CD4-positive, CD25-positive, alpha-beta regulatory T cell (primary cell): Measurements from ENCODE around the gene TMEM9. TPM values are rescaled to one million over a fixed set of nuclear protein-coding genes. Genes with fewer than 3 reads are reported as not detected.

ENCODE experiments used
- ATAC-seq, 2 donors: fragments of 150-1000 bp; cut with Tn5 transposase; one replicate each; pipeline ENCODE4 v1.10.0; 2021; ENCODE audit warnings: low read depth in 2 of 2, moderate number of reproducible peaks in 2 of 2, moderate library complexity in 1 of 2
- DNase-seq, 3 donors: peaks; one replicate each; pipeline versions ENCODE4 v3.0.0 to v3.0.0-alpha.2; 2012 to 2022; ENCODE audit warnings: mixed read lengths in 1 of 3
- H3K27ac ChIP-seq: one replicate; pipeline ENCODE4 v1.7.0; 2013; ENCODE audit warnings: mild to moderate bottlenecking, low read length; ENCODE audit not compliant: insufficient read depth, poor library complexity, severe bottlenecking
- H3K27me3 ChIP-seq: one replicate; pipeline ENCODE4 v1.7.0; 2013; ENCODE audit warnings: low read length; ENCODE audit not compliant: control insufficient read depth, insufficient read depth
- H3K36me3 ChIP-seq: one replicate; pipeline ENCODE4 v1.7.0; 2013; ENCODE audit warnings: mild to moderate bottlenecking, low read length, moderate library complexity; ENCODE audit not compliant: control insufficient read depth, insufficient read depth
- H3K4me1 ChIP-seq: 2 replicates; pipeline ENCODE4 v1.7.0; 2013; ENCODE audit warnings: mild to moderate bottlenecking, low read length; ENCODE audit not compliant: insufficient read depth, control insufficient read depth, poor library complexity, severe bottlenecking
- H3K4me3 ChIP-seq: one replicate; pipeline ENCODE4 v1.7.0; 2013; ENCODE audit warnings: low read depth, mild to moderate bottlenecking, low read length, moderate library complexity
- H3K9me3 ChIP-seq, 2 experiments: 1 replicate in 1 of 2; 2 replicates in 1 of 2; pipeline ENCODE4 v1.7.0; 2013; ENCODE audit warnings: low read length in 2 of 2, mild to moderate bottlenecking in 1 of 2, moderate library complexity in 1 of 2; ENCODE audit not compliant: control insufficient read depth in 2 of 2
- H3K27ac Mint-ChIP-seq, 3 donors: one replicate each; pipeline ENCODE4 v1.8.0; 2020 to 2022; ENCODE audit warnings: mild to moderate bottlenecking in 3 of 3, mixed read lengths in 3 of 3, moderate library complexity in 2 of 3
- H3K27me3 Mint-ChIP-seq: one replicate; pipeline ENCODE4 v1.8.0; 2022; ENCODE audit warnings: mild to moderate bottlenecking, mixed read lengths
- H3K36me3 Mint-ChIP-seq: one replicate; pipeline ENCODE4 v1.8.0; 2020; ENCODE audit warnings: mixed read lengths
- H3K4me1 Mint-ChIP-seq, 4 donors: one replicate each; pipeline ENCODE4 v1.8.0; 2020 to 2022; ENCODE audit warnings: mixed read lengths in 4 of 4, mild to moderate bottlenecking in 1 of 4
- H3K4me3 Mint-ChIP-seq, 4 donors: one replicate each; pipeline ENCODE4 v1.8.0; 2020 to 2022; ENCODE audit warnings: mild to moderate bottlenecking in 4 of 4, mixed read lengths in 4 of 4, moderate library complexity in 3 of 4
- H3K9me3 Mint-ChIP-seq, 7 donors: one replicate each; pipeline ENCODE4 v1.8.0; 2020 to 2022; ENCODE audit warnings: mixed read lengths in 7 of 7, mild to moderate bottlenecking in 3 of 7, moderate library complexity in 2 of 7
- polyA plus RNA-seq, 4 donors: library from polyadenylated mRNA; unstranded; fragments of 300-500 nt; fragmentation: Illumina TruSeq; gene quantifications; one replicate each; pipeline ENCODE4 v1.2.3, GENCODE V29; 2021
- total RNA-seq: library from RNA; stranded (reverse); gene quantifications from one replicate; pipeline ENCODE4 v1.2.3, GENCODE V29; 2022

The TMEM9 gene
- total and polyA plus RNA-seq, 5 donors from 2014 or later = 12.1 to 40.6 (median 33.2) TPM

DNA sequence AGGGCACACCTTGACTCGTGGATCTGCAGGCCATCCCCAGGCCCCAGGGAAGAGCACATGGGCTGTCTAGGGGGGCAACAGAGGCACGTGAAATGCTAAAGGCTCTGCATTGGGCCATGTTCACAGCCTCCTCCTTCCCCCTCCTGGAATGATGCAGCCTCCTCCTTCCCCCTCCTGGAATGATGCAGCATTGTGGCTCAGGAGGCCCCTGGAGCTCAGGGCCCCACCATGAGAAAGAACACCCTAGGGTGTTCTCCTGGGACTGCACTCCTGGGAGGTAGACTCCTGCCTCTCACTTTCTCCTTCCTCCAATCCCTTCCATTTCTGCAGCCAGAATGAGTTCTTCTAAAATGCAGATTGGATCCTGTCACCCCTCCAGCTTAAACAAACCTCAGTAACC lies 34.8 kb upstream of the TMEM9 start:
- Histone ChIP-seq H3K27me3 (no peaks in the 10 kb centered on the region), H3K36me3 (no peaks in the 10 kb centered on the region), H3K27ac (no peak overlapping the region), H3K4me3 (no peak overlapping the region), H3K4me1 (no peaks in the 10 kb centered on the region), H3K9me3 (no peaks in the 10 kb centered on the region)
- Mint-ChIP-seq H3K27ac (no peak overlapping the region), H3K27me3 (peaks cover 20% of the 10 kb centered on the region), H3K36me3 (no peaks in the 10 kb centered on the region), H3K4me3 (no peak overlapping the region), H3K9me3 (no peaks in the 10 kb centered on the region), H3K4me1 (no peaks in the 10 kb centered on the region)
- DNase-seq (no peak), ATAC-seq (no peak)

DNA sequence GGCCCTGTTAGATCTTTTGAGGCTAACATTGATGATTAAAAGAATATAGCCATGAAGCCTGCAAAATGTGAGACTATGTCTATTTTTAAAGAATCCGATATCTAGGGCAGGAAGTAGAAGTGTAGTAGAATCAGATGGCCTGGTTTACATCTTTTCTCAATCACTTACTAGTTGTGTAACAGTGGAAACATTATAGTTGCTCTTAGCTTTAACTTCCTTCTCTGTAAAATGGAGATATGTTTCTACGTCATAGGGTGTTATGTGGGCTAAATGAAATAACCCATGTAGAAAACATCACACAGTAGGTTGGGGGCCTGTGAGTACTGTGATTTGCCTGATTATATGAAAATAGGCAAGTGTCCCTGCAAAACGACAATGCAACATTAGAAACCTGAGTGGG lies 31.9 kb upstream of the TMEM9 start:
- no peaks in the 10 kb centered on the region for H3K4me1 ChIP-seq
- DNase-seq (no peak), ATAC-seq (no peak)
- no peaks in the 10 kb centered on the region for H3K36me3 ChIP-seq
- no peaks in the 10 kb centered on the region for H3K9me3 ChIP-seq
- peaks cover 26% of the 10 kb centered on the region for H3K27me3 Mint-ChIP-seq
- no peak overlapping the region for H3K27ac Mint-ChIP-seq
- H3K27ac ChIP-seq = no peak overlapping the region
- H3K9me3 Mint-ChIP-seq = peaks cover 0 to 2% (median 0%) of the 10 kb centered on the region in 7 donors
- no peak overlapping the region for H3K4me3 Mint-ChIP-seq
- no peaks in the 10 kb centered on the region for H3K4me1 Mint-ChIP-seq
- peaks cover 7% of the 10 kb centered on the region for H3K27me3 ChIP-seq
- no peak overlapping the region for H3K4me3 ChIP-seq
- no peaks in the 10 kb centered on the region for H3K36me3 Mint-ChIP-seq

DNA sequence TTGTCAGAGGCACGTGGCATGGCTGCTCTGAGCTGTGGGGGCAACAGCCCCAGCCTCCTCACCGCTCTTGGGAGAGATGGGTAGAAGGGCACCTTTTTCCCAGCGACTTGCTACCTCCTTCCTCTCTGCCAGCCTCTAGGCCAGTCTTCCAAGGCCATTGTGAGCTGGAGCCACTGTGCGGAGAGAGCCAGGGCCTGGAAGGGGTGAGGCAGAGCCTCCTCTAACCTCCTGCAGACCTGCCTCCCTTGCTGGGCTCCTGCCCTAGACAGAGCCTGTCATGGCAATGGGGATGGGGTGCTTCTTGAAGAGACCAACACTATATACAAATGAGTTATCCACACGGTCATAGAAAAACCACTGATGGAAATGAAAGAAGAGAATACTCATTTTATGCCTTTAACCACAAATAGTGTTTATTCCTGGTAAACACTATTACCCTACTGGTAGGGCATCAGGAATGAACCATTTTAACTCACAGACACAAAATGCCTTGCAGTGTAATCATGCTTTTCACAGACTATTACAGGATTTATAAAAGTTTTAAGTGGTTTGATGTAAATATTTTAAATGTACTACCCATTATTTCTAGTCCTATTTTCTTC lies 31.4 kb upstream of the TMEM9 start:
- H3K27me3 Mint-ChIP-seq = peaks cover 26% of the 10 kb centered on the region
- Histone ChIP-seq H3K36me3 (no peaks in the 10 kb centered on the region), H3K27ac (no peak overlapping the region), H3K4me3 (no peak overlapping the region), H3K4me1 (no peaks in the 10 kb centered on the region), H3K9me3 (no peaks in the 10 kb centered on the region), H3K27me3 (peaks cover 7% of the 10 kb centered on the region)
- no peaks in the 10 kb centered on the region for H3K36me3 Mint-ChIP-seq
- H3K27ac Mint-ChIP-seq = no peak overlapping the region
- no peak for DNase-seq
- H3K4me1 Mint-ChIP-seq = no peaks in the 10 kb centered on the region
- ATAC-seq = no peak
- H3K9me3 Mint-ChIP-seq = peaks cover 0 to 2% (median 0%) of the 10 kb centered on the region in 7 donors
- H3K4me3 Mint-ChIP-seq = no peak overlapping the region

DNA sequence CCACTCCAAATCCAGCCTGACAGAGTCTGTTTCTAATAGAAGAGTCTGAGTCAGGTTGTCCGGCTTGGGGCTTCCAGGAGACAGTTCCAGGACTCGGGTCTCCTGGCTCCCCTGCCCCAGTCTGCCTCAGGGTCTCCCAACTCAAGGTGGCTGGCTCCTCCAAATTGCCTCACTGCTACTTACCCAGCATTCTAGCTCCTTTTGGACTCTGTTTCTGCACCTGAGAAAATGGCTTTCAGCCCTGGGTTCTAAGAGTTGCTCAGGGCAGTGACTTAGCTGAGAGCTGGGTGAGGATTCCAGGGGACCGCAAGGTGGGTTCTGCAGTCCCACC lies 30.8 kb upstream of the TMEM9 start:
- no peaks in the 10 kb centered on the region for H3K36me3 Mint-ChIP-seq
- H3K4me1 Mint-ChIP-seq = no peaks in the 10 kb centered on the region
- H3K9me3 Mint-ChIP-seq = peaks cover 0 to 2% (median 0%) of the 10 kb centered on the region in 7 donors
- H3K27me3 Mint-ChIP-seq = peaks cover 22% of the 10 kb centered on the region
- no peaks in the 10 kb centered on the region for H3K36me3 ChIP-seq
- no peak overlapping the region for H3K27ac ChIP-seq
- ATAC-seq (no peak), DNase-seq (no peak)
- no peak overlapping the region for H3K27ac Mint-ChIP-seq
- peaks cover 7% of the 10 kb centered on the region for H3K27me3 ChIP-seq
- H3K4me3 Mint-ChIP-seq = no peak overlapping the region
- no peak overlapping the region for H3K4me3 ChIP-seq
- H3K4me1 ChIP-seq = no peaks in the 10 kb centered on the region
- no peaks in the 10 kb centered on the region for H3K9me3 ChIP-seq

DNA sequence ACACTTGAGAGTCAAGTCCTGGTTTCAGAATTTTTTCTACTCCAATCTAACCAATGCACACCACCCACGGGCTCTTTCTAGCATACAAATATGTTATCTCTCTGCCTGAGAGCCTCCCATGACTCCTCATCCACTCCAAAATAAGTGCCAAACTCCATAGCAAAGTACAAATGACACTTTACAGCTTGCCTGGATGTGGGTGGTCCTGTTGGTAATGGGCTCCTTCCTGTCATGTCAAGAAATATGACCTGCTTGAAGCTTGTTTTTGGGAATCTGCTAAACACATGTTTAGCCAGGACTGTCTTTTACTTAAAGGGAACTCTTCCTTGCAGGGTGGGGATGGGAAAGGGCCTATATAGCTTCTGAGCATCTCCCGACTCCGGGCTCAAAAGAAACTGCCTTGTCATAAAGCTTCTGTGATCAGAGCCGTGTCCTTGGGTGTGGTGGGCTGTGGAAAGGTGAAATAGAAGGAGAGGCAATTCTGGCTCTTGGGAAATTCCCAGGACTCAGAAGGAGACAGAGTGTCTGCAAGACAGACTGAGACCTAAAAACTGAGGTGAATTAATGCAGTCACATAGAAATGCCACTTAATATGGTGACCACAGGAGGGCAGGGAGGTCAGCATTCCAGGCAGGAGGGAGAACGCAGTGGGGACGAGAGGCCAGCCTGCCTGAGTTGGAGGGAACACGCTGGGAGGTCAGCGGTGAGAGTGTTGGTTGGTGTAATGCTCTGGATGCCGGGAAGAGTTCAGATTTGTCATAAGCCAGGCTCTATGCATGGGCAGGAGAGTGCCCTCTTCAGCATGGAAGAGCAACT lies 30.2 kb upstream of the TMEM9 start:
- H3K27ac Mint-ChIP-seq = no peak overlapping the region
- H3K9me3 ChIP-seq = no peaks in the 10 kb centered on the region
- H3K27me3 Mint-ChIP-seq = peaks cover 20% of the 10 kb centered on the region
- H3K4me3 ChIP-seq = no peak overlapping the region
- no peaks in the 10 kb centered on the region for H3K36me3 Mint-ChIP-seq
- peaks cover 0 to 2% (median 0%) of the 10 kb centered on the region in 7 donors for H3K9me3 Mint-ChIP-seq
- no peak overlapping the region for H3K4me3 Mint-ChIP-seq
- no peaks in the 10 kb centered on the region for H3K36me3 ChIP-seq
- no peaks in the 10 kb centered on the region for H3K4me1 ChIP-seq
- ATAC-seq (no peak), DNase-seq (no peak)
- no peak overlapping the region for H3K27ac ChIP-seq
- no peaks in the 10 kb centered on the region for H3K4me1 Mint-ChIP-seq
- peaks cover 7% of the 10 kb centered on the region for H3K27me3 ChIP-seq

DNA sequence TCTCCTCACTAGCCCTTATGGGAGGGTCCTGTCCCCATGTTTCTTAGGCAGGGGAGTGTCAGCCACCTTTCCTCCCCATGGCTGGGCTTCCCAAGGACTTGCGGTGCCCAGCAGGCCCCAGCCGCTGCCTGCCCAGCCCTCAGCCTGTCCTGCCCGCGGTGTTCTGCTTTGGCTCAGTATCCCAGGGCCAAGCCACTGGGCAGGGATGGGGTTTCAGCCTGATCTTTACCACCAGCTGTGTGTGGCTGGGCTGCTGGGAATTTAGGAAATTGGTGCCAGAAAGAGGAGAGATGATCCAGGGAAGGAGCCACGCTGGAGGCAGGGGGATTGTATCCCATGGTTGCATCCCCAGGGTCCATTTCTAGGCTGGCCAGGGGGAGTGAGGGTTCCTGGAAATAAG lies 29.5 kb upstream of the TMEM9 start:
- Mint-ChIP-seq H3K4me3 (no peak overlapping the region), H3K36me3 (no peaks in the 10 kb centered on the region), H3K27ac (no peak overlapping the region), H3K27me3 (peaks cover 28% of the 10 kb centered on the region), H3K9me3 (peaks cover 0 to 7% (median 3%) of the 10 kb centered on the region in 7 donors), H3K4me1 (no peaks in the 10 kb centered on the region)
- Histone ChIP-seq H3K27ac (no peak overlapping the region), H3K27me3 (peaks cover 10% of the 10 kb centered on the region), H3K4me1 (no peaks in the 10 kb centered on the region), H3K4me3 (no peak overlapping the region), H3K9me3 (peaks cover 0 to 4% of the 10 kb centered on the region in 2 experiments), H3K36me3 (no peaks in the 10 kb centered on the region)
- DNase-seq (no peak), ATAC-seq (no peak)

DNA sequence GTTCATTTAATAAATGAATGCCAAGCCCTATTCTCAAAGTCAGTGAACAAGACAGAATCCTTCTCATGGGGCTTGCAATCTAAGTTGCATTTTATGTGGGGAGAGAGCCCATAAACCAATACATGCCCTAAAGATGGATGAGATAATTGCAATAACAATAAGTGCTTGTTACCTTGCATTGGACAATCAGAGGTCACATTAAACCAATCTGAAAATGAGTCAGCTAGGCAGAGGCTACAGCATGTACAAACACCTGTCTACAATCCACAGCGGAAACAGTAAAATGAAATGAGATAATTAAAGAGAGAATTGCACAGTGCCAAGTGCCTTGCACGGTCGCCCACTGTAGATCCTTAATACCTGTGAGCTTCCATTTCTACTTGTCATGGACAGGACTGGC lies 28.9 kb upstream of the TMEM9 start:
- Histone ChIP-seq H3K27ac (no peak overlapping the region), H3K27me3 (peaks cover 10% of the 10 kb centered on the region), H3K4me1 (no peaks in the 10 kb centered on the region), H3K9me3 (peaks cover 0 to 7% of the 10 kb centered on the region in 2 experiments), H3K36me3 (no peaks in the 10 kb centered on the region), H3K4me3 (no peak overlapping the region)
- DNase-seq (no peak), ATAC-seq (no peak)
- Mint-ChIP-seq H3K9me3 (peaks cover 0 to 12% (median 4%) of the 10 kb centered on the region in 7 donors), H3K27me3 (peaks cover 28% of the 10 kb centered on the region), H3K36me3 (no peaks in the 10 kb centered on the region), H3K4me3 (no peak overlapping the region), H3K4me1 (no peaks in the 10 kb centered on the region), H3K27ac (no peak overlapping the region)

DNA sequence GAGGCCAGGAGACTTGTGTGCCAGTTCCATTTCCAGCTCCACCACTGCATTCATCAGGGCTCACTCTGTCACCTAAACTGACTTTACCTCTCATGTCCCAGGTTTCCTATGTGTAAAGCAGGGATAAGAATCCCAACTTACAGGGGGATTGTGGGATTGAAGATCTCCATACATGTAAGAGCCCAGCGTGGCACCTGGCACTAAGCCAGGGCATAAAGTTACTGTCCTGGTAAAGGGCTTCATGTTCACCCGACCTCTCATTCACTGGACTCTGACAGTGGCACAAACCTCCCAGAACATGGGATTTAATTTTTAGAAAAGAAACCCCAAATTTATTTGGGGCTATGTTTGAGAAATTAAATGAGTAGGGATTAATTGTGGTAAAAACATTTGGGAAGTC lies 27.5 kb upstream of the TMEM9 start:
- Mint-ChIP-seq H3K36me3 (no peaks in the 10 kb centered on the region), H3K9me3 (peaks cover 0 to 12% (median 4%) of the 10 kb centered on the region in 7 donors), H3K4me1 (no peaks in the 10 kb centered on the region), H3K4me3 (no peak overlapping the region), H3K27me3 (peaks cover 28% of the 10 kb centered on the region), H3K27ac (no peak overlapping the region)
- no peak for DNase-seq
- no peaks in the 10 kb centered on the region for H3K4me1 ChIP-seq
- H3K9me3 ChIP-seq = peaks cover 0 to 7% of the 10 kb centered on the region in 2 experiments
- no peak overlapping the region for H3K4me3 ChIP-seq
- no peaks in the 10 kb centered on the region for H3K36me3 ChIP-seq
- H3K27ac ChIP-seq = no peak overlapping the region
- ATAC-seq = no peak
- H3K27me3 ChIP-seq = peaks cover 10% of the 10 kb centered on the region
